Endothelial cell (in vitro differentiated cells): ENCODE measurements around the gene MTLN. TPM values are rescaled to one million over a fixed set of nuclear protein-coding genes. Genes with fewer than 3 reads are reported as not detected.
"Not testable (repeated sequence)": the region's sequence is repeated elsewhere in the genome, so short reads cannot be mapped to it uniquely, and the experiment has no call there.

ENCODE experiments used
- DNase-seq: peaks from one replicate; pipeline ENCODE4 v3.0.0; 2021; ENCODE audit warnings: low spot score
- H3K27ac Mint-ChIP-seq: one replicate; pipeline ENCODE4 v1.8.0; 2021; ENCODE audit warnings: mixed read lengths, inconsistent platforms; ENCODE audit not compliant: unreplicated experiment
- H3K27me3 Mint-ChIP-seq: one replicate; pipeline ENCODE4 v1.8.0; 2021; ENCODE audit warnings: mild to moderate bottlenecking, moderate library complexity, mixed read lengths, inconsistent platforms; ENCODE audit not compliant: unreplicated experiment
- H3K36me3 Mint-ChIP-seq: one replicate; pipeline ENCODE4 v1.8.0; 2021; ENCODE audit warnings: mild to moderate bottlenecking, low read depth, mixed read lengths, inconsistent platforms; ENCODE audit not compliant: unreplicated experiment
- H3K4me1 Mint-ChIP-seq: one replicate; pipeline ENCODE4 v1.8.0; 2021; ENCODE audit warnings: mild to moderate bottlenecking, mixed read lengths, inconsistent platforms; ENCODE audit not compliant: unreplicated experiment
- H3K4me3 Mint-ChIP-seq: one replicate; pipeline ENCODE4 v1.8.0; 2021; ENCODE audit warnings: mild to moderate bottlenecking, mixed read lengths, inconsistent platforms; ENCODE audit not compliant: unreplicated experiment
- H3K9me3 Mint-ChIP-seq: one replicate; pipeline ENCODE4 v1.8.0; 2021; ENCODE audit warnings: mixed read lengths, inconsistent platforms; ENCODE audit not compliant: unreplicated experiment
- total RNA-seq: library from RNA; stranded (reverse); fragmentation: NEBNext Ultra II Directional; extraction: Animal tissue kit (Norgen Biotek cat#: 25700); gene quantifications from one replicate; pipeline ENCODE4 v1.2.1, GENCODE V29; 2021; ENCODE audit not compliant: unreplicated experiment
- TF ChIP-seq, protein P1 (sequence below): fragments of 200-600 bp; sonication (generic); IDR thresholded peaks from one replicate; pipeline ENCODE4 v1.5.0; 2021; ENCODE audit warnings: antibody characterized with exemption; ENCODE audit not compliant: unreplicated experiment

Gene MTLN
- total RNA-seq, 1 donor from 2014 or later = 20.2 TPM

DNA sequence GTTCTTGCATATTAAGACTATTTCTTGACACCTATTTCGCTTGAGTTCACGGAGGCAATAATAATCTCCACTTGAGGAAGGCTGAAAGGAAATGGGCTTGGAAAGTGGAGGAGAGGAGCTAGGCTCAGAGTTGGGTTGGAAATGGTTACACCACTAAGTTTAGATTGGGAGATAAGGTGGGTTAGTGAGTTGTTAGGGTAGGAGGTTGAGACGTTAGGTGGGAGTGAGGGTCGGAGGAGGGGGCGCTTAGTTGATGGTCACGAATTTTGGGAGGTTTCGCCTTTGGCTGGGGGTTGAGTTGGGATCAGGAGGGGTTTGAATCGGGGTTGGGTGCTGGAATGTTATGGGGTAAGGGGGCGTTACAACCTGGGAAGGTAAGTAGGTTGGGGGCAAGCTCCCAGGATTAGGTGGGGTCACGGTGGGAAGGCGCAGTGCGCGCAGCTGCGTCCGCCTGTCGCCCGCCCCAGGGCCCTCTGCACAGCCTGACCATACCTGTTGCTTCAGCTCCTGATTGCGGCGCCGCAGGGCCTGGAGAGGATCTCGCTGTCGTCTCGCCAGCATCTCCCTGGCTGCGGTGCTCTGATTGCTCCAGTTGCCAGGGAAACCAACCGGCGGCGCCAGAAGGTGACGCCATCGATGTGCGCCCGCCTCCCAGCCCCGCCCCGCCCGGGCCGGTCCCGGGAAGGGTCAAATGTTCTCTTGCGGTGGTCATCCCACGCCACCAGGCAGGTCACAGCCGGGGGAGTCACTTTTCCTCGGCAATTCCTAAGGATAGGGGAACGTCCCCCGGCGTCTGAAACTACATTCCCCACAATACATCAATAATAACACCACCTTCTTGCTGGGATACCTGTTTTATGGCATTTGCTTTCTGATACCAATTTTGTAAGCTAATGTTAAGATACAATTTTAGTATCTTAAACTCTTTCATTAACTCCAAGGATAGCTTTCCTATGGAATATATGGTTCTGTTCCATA lies 7.7 kb downstream of the MTLN start, which contains the start of gene NPHP1:
Gene NPHP1 (minus strand): TSS at position 606 of the 978 bp plus-strand sequence. CDS start 45 bp downstream, at position 561.
- Mint-ChIP-seq H3K4me3 (peak within 1 kb of the TSS; percentile 99), H3K4me1 (peaks cover 9% of the 10 kb centered on the region), H3K27me3 (peaks cover under 1% of the 10 kb centered on the region), H3K27ac (peak within 1 kb of the TSS; percentile 99), H3K9me3 (no peaks in the 10 kb centered on the region), H3K36me3 (peaks cover 12% of the 10 kb centered on the region)
- peak; percentile 93 for DNase-seq
- TF ChIP-seq, protein P1, sequence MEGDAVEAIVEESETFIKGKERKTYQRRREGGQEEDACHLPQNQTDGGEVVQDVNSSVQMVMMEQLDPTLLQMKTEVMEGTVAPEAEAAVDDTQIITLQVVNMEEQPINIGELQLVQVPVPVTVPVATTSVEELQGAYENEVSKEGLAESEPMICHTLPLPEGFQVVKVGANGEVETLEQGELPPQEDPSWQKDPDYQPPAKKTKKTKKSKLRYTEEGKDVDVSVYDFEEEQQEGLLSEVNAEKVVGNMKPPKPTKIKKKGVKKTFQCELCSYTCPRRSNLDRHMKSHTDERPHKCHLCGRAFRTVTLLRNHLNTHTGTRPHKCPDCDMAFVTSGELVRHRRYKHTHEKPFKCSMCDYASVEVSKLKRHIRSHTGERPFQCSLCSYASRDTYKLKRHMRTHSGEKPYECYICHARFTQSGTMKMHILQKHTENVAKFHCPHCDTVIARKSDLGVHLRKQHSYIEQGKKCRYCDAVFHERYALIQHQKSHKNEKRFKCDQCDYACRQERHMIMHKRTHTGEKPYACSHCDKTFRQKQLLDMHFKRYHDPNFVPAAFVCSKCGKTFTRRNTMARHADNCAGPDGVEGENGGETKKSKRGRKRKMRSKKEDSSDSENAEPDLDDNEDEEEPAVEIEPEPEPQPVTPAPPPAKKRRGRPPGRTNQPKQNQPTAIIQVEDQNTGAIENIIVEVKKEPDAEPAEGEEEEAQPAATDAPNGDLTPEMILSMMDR = no peak

GRCh38 chr2:110198016-110198415 lies 14.3 kb downstream of the MTLN start:
- H3K4me1 Mint-ChIP-seq = no peaks in the 10 kb centered on the region
- TF ChIP-seq, protein P1 = no peak
- no peaks in the 10 kb centered on the region for H3K36me3 Mint-ChIP-seq
- no peak overlapping the region for H3K4me3 Mint-ChIP-seq
- H3K27me3 Mint-ChIP-seq = no peaks in the 10 kb centered on the region
- no peaks in the 10 kb centered on the region for H3K9me3 Mint-ChIP-seq
- DNase-seq = no peak
- H3K27ac Mint-ChIP-seq = no peak overlapping the region

GRCh38 chr2:110197452-110197851 lies 14.9 kb downstream of the MTLN start:
- Mint-ChIP-seq H3K27me3 (no peaks in the 10 kb centered on the region), H3K36me3 (no peaks in the 10 kb centered on the region), H3K27ac (no peak overlapping the region), H3K4me3 (no peak overlapping the region), H3K4me1 (no peaks in the 10 kb centered on the region), H3K9me3 (no peaks in the 10 kb centered on the region)
- no peak for DNase-seq
- TF ChIP-seq, protein P1 = no peak

GRCh38 chr2:110190169-110190568 lies 22.2 kb downstream of the MTLN start:
- not testable (repeated sequence) for H3K9me3 Mint-ChIP-seq, H3K27ac Mint-ChIP-seq, H3K27me3 Mint-ChIP-seq, H3K4me1 Mint-ChIP-seq, H3K4me3 Mint-ChIP-seq, DNase-seq
- peaks cover 10% of the 10 kb centered on the region for H3K36me3 Mint-ChIP-seq

DNA sequence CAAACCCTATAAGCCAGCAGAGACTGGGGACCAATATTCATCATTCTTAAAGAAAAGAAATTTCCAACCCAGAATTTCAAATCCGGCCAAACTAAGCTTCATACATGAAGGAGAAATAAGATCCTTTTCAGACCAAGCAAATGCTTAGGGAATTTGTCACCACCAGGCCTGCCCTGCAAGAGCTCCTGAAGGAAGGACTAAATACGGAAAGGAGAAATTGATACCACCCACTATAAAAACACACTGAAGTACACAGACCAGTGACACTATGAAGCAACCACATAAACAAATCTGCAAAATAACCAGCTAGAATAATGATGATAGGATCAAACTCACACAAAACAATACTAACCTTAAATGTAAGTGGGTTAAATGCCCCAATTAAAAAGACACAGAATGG lies 29.9 kb downstream of the MTLN start:
- H3K36me3 Mint-ChIP-seq = peaks cover 14% of the 10 kb centered on the region
- no peak for DNase-seq
- no peaks in the 10 kb centered on the region for H3K4me1 Mint-ChIP-seq
- H3K27ac Mint-ChIP-seq = no peak overlapping the region
- no peak overlapping the region for H3K4me3 Mint-ChIP-seq
- peaks cover 23% of the 10 kb centered on the region for H3K9me3 Mint-ChIP-seq
- peaks cover 1% of the 10 kb centered on the region for H3K27me3 Mint-ChIP-seq
- TF ChIP-seq, protein P1 = no peak
